GM12801 (cell line): Measurements from ENCODE around the gene AFF3.

ENCODE experiments used
- TF ChIP-seq, protein P1 (sequence below): IDR thresholded peaks from one replicate; pipeline ENCODE4 v1.5.1; 2011; ENCODE audit warnings: control low read depth; ENCODE audit not compliant: insufficient read length; ENCODE audit errors: extremely low read depth

The AFF3 gene

DNA sequence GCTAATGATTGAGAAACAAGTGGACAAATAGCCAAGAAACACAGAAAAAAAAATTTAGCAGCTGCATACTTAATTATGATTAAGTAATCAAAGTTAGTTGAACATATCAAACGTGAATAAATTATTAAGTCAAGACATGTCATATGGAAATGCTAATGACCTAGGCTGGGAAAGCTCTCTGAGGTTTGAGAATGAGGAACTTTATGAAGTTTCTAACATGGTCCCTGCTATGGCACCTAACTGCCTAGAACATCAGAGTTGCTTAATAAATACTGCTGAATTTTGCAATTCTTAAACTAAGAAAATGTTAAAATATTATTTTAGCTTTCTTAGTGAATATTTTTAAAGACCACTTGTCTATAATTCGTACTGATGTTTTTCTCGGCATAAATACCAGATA, 99.8 kb downstream of the AFF3 start:
- TF ChIP-seq, protein P1, sequence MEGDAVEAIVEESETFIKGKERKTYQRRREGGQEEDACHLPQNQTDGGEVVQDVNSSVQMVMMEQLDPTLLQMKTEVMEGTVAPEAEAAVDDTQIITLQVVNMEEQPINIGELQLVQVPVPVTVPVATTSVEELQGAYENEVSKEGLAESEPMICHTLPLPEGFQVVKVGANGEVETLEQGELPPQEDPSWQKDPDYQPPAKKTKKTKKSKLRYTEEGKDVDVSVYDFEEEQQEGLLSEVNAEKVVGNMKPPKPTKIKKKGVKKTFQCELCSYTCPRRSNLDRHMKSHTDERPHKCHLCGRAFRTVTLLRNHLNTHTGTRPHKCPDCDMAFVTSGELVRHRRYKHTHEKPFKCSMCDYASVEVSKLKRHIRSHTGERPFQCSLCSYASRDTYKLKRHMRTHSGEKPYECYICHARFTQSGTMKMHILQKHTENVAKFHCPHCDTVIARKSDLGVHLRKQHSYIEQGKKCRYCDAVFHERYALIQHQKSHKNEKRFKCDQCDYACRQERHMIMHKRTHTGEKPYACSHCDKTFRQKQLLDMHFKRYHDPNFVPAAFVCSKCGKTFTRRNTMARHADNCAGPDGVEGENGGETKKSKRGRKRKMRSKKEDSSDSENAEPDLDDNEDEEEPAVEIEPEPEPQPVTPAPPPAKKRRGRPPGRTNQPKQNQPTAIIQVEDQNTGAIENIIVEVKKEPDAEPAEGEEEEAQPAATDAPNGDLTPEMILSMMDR = no peak

DNA sequence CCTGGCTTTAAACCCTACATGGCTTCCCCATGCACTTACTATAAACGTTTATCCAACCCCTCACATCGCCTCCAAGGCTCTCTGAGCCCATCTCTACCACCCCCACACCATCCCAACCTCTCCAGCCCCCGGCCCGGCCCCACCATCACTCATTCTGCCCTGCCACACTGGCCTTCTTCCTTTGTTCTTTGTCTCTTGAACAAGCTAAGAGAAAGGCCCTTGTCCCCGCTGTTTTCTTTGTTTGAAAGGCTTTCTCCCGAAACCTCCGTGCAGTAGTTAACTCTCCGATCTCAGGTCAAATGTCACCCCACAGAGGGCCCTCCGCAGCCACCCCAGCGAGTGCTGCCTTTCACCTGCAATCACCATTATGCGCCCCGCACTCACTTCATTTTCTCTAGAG, 100.4 kb downstream of the AFF3 start:
- TF ChIP-seq, protein P1 = no peak

DNA sequence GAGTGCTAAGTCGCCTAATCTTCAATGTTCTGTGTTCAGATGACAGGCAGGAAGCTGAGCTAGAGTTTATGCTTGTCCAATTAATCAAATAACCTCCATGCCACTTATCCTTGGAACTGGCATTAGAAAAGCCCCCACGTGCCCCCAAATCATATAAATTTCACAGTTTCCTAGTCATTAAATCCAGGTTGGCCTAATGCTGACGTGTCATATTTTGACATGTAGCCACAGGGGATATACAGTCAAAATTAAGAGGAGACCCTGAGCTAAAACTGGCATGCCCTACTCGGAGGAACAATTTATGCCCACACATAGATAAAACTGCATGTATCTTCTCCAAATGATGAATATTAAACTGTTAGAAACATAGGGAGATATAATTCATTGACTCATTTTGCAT, 101.0 kb downstream of the AFF3 start:
- TF ChIP-seq, protein P1 = no peak

DNA sequence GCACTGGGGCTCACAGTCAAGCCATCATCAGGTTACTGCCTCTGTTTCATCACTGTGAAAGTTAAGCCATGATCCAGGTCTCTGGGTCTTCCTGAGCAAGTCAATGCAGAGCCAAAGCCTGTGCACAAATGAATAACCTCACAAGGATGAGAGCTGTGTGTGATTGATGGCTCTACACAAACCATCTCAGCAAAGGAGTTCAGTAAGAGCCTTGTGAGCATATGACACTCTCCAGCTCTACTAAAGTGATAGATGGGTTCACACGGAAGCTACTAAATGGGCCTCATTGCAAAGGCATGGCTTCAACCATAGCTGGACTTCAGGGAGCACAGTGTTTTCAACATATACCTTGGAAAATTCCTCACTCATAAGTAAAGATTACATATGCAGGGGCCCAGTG, 101.5 kb downstream of the AFF3 start:
- TF ChIP-seq, protein P1 = no peak

DNA sequence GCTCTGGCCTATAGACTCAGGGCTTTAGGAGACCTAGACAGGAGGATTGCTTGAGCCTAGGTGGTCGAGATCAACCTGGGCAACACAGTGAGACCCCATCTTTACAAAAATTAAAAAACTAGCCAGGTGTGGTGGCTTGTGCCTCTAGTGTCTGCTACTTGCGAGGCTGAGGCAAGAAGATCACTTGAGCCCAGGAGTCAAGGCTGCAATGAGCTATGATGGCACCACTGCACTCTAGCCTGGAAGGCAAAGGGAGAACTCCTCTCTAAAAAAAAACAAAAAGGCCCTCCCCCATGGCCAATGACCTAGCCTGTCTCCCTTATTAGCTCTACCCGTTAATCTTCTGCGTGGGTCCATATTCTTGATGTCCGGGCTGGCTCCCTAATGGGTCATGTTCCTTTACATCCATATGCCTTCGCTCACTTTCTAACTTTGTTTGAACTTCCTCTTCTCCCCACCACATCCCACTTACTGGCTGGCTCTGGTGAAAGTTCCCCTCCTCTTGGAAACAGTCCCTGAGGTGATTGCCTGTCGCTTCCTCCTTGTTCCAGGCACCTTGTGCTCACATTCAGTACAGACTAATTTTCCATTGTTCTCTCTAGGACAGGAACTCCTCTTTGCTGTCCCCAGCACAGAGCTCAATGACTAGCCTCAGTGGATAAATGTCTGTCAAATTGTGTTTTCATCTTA, 103.0 kb downstream of the AFF3 start:
- TF ChIP-seq, protein P1 = no peak

DNA sequence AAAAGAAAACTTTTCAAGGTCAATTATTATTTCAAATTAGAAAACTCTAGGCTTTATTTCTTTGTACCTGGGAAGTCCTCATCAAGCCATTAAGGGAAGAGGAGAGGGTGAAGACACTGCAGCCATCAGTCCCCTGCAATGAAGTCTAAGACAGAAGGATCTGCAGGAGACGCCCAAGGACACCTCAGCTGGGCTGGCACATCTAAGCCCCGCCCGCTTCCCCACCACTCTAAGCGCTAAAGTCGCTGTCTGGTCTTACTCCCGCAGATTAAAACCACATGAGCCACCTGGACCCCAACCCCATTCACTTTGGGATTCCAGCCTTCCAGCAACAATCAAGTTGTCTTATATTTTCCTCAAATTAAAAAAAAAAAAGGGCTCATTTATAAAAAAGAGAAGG, 104.4 kb downstream of the AFF3 start:
- TF ChIP-seq, protein P1 = no peak

DNA sequence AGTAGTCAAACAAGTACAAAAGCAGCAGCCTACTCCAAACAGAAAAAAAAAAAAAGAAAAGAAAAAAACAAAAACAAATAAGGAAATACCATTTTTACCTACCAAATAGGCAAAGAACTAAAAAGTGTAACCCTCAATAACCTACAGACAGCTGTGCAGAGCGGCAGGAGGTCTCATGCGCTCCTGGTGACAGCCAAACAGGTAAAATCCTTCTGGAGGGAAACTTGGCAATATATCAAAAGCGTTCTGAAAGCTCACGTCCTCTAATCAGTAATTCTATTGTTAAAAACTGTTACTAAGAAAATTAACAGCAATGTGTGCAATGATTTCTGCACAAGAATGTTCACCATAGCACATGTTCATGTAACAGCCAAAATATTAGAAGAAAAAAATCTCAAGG, 105.6 kb downstream of the AFF3 start:
- TF ChIP-seq, protein P1 = no peak
